HepG2 (cell line): ENCODE measurements around the gene NDE1. TPM values are rescaled to one million over a fixed set of nuclear protein-coding genes. Genes with fewer than 3 reads are reported as not detected.

Experiments used
- AGO2 ChIP-seq: fragments of 200-400 bp; formaldehyde crosslinking; optimal IDR thresholded peaks from 2 replicates; pipeline ENCODE3; 2017; ENCODE audit warnings: mild to moderate bottlenecking, low read depth, low read length, moderate library complexity
- ESRRA ChIP-seq: sonication (generic); formaldehyde crosslinking; IDR thresholded peaks from 2 replicates; pipeline ENCODE4 v1.5.1; 2020; ENCODE audit warnings: mild to moderate bottlenecking, low read depth, missing genetic modification reagents
- HINFP ChIP-seq: sonication (generic); formaldehyde crosslinking; IDR thresholded peaks from 2 replicates; pipeline ENCODE4 v1.4.0; 2020; ENCODE audit warnings: low read depth, mild to moderate bottlenecking, missing genetic modification reagents
- NCOA2 ChIP-seq: sonication (generic); formaldehyde crosslinking; IDR thresholded peaks from 2 replicates; pipeline ENCODE4 v1.8.0; 2022; ENCODE audit warnings: inconsistent platforms
- PCBP1 ChIP-seq: fragments of 200-400 bp; formaldehyde crosslinking; IDR thresholded peaks from 2 replicates; pipeline ENCODE4 v1.6.1; 2017; ENCODE audit warnings: mild to moderate bottlenecking, low read depth, low read length, borderline replicate concordance
- RCOR2 ChIP-seq: IDR thresholded peaks from 2 replicates; pipeline ENCODE4 v1.6.1; 2016; ENCODE audit warnings: missing biosample characterization, missing genetic modification reagents
- SMARCE1 ChIP-seq: fragments of 450-650 bp; IDR thresholded peaks from 2 replicates; pipeline ENCODE4 v1.6.1; 2017; ENCODE audit warnings: borderline replicate concordance
- SNAPC4 ChIP-seq: sonication (generic); formaldehyde crosslinking; IDR thresholded peaks from 2 replicates; pipeline ENCODE4 v1.4.0; 2020; ENCODE audit warnings: mild to moderate bottlenecking, missing genetic modification reagents
- SP4 ChIP-seq: sonication (generic); formaldehyde crosslinking; IDR thresholded peaks from 2 replicates; pipeline ENCODE4 v1.8.1; 2023; ENCODE audit warnings: mild to moderate bottlenecking, missing genetic modification reagents
- SRF ChIP-seq: IDR thresholded peaks from 2 replicates; pipeline ENCODE4 v1.6.1; 2011; ENCODE audit warnings: mild to moderate bottlenecking, low read depth, low read length, moderate library complexity
- THAP9 ChIP-seq: sonication (generic); formaldehyde crosslinking; IDR thresholded peaks from 2 replicates; pipeline ENCODE4; 2020; ENCODE audit warnings: missing genetic modification reagents, mild to moderate bottlenecking, borderline replicate concordance
- TOE1 ChIP-seq: sonication (generic); formaldehyde crosslinking; IDR thresholded peaks from 2 replicates; pipeline ENCODE4 v1.4.0; 2020; ENCODE audit warnings: mild to moderate bottlenecking, missing genetic modification reagents
- ZBTB34 ChIP-seq: sonication (generic); formaldehyde crosslinking; IDR thresholded peaks from 2 replicates; pipeline ENCODE4 v1.8.0; 2022; ENCODE audit warnings: mild to moderate bottlenecking, missing genetic modification reagents
- ZNF160 ChIP-seq: sonication (generic); formaldehyde crosslinking; IDR thresholded peaks from 2 replicates; pipeline ENCODE4 v1.8.0; 2022; ENCODE audit warnings: mild to moderate bottlenecking, inconsistent platforms, missing genetic modification reagents
- ZNF350 ChIP-seq: sonication (generic); formaldehyde crosslinking; IDR thresholded peaks from 2 replicates; pipeline ENCODE4 v1.4.0; 2020; ENCODE audit warnings: mild to moderate bottlenecking, low read depth, missing genetic modification reagents, borderline replicate concordance
- ZNF768 ChIP-seq: sonication (generic); formaldehyde crosslinking; IDR thresholded peaks from 2 replicates; pipeline ENCODE4 v1.4.0; 2020; ENCODE audit warnings: missing genetic modification reagents
- ZNF816 ChIP-seq: sonication (generic); formaldehyde crosslinking; IDR thresholded peaks from 2 replicates; pipeline ENCODE4 v1.8.0; 2022; ENCODE audit warnings: missing genetic modification reagents, mild to moderate bottlenecking, borderline replicate concordance
- ZSCAN25 ChIP-seq: sonication (generic); formaldehyde crosslinking; IDR thresholded peaks from 2 replicates; pipeline ENCODE4 v1.8.0; 2022; ENCODE audit warnings: mild to moderate bottlenecking, missing genetic modification reagents
- polyA plus RNA-seq, 8 experiments: library from polyadenylated mRNA; depleted of rRNA in 3 of 8; stranded (reverse) in 7 of 8; unstranded in 1 of 8; fragments of >200 nt; fragmentation: Illumina TruSeq in 4 of 8; extraction: Trizol in 4 of 8; gene quantifications; 2 replicates each; pipeline versions ENCODE4 v1.2.1 to v1.2.3, GENCODE V29; 2011 to 2016; ENCODE audit warnings: low read depth in 4 of 8, missing spikeins in 1 of 8, mixed read lengths in 1 of 8; ENCODE audit not compliant: insufficient read depth in 1 of 8
- total RNA-seq, 5 experiments: library from RNA; depleted of rRNA; stranded (reverse); fragments of >200 nt; fragmentation: Illumina TruSeq; extraction: Trizol; gene quantifications; 2 replicates each; pipeline ENCODE4 v1.2.3, GENCODE V29; 2016; ENCODE audit warnings: low read depth in 1 of 5

NDE1 gene
- total and polyA plus RNA-seq, 2 of the 13 experiments (the other 11 are each of a cell fraction or from before 2014, with no cell fraction given): 40.9 to 72.5 TPM

- TF ChIP-seq SNAPC4 (CRISPR knock-in tag) (no peak; the same call in 1 of the 2 replicates), PCBP1 (no peak), ZNF160 (CRISPR knock-in tag) (no peak), THAP9 (CRISPR knock-in tag) (no peak), NCOA2 (CRISPR knock-in tag) (peak; percentile 73), ZNF768 (CRISPR knock-in tag) (no peak), SRF (no peak), AGO2 (no peak), ESRRA (CRISPR knock-in tag) (no peak), ZNF816 (CRISPR knock-in tag) (peak; percentile 98), ZNF350 (0 out of 2 replicates have a peak, but pooled peaks have one; percentile 21), ZBTB34 (CRISPR knock-in tag) (no peak), RCOR2 (CRISPR knock-in tag) (peak; percentile 94), ZSCAN25 (CRISPR knock-in tag) (no peak), HINFP (no peak; the same call in 1 of the 2 replicates), SMARCE1 (no peak), TOE1 (CRISPR knock-in tag) (no peak), SP4 (CRISPR knock-in tag) (no peak; the same call in 1 of the 2 replicates)
These were observed 41.4 kb upstream of the NDE1 start (continued) for GRCh38 chr16:15608398-15609285.
